ENCODE measurements around the gene ROBO2.

DNA sequence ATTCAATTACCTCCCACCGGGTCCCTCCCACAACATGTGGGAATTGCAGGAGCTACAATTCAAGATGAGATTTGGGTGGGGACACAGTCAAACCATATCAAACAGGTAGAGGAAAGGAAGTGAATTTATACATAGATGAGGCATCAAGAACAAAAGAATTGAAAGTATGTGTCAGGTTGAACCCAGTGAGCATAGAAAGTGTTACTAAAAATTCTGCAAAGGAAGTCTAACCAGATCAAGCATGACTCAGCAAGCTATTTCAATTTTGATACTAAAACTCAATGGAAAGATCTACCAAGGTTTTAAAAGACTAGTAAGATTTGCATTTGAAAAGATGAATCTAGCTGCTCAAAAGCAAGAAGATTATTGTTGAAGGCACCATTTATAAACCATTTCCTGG, 323.0 kb downstream of the ROBO2 start:
- no peak for TF ChIP-seq POLR2AphosphoS5 (IDR thresholded peaks at IDR 0.05; ENCODE audit: insufficient read depth in 1 of 2, low read depth in 1 of 2)
- TF ChIP-seq, protein P1, sequence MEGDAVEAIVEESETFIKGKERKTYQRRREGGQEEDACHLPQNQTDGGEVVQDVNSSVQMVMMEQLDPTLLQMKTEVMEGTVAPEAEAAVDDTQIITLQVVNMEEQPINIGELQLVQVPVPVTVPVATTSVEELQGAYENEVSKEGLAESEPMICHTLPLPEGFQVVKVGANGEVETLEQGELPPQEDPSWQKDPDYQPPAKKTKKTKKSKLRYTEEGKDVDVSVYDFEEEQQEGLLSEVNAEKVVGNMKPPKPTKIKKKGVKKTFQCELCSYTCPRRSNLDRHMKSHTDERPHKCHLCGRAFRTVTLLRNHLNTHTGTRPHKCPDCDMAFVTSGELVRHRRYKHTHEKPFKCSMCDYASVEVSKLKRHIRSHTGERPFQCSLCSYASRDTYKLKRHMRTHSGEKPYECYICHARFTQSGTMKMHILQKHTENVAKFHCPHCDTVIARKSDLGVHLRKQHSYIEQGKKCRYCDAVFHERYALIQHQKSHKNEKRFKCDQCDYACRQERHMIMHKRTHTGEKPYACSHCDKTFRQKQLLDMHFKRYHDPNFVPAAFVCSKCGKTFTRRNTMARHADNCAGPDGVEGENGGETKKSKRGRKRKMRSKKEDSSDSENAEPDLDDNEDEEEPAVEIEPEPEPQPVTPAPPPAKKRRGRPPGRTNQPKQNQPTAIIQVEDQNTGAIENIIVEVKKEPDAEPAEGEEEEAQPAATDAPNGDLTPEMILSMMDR (IDR thresholded peaks at IDR 0.05), result no peak
- no peak for TF ChIP-seq POLR2A (IDR thresholded peaks at IDR 0.05)

Data from vagina (tissue), 2 donors.